Measurements from ENCODE around the gene SETX.

GRCh38 chr9:132369421-132369820 lies 14.6 kb upstream of the SETX start:
- TF ChIP-seq EP300 (IDR thresholded peaks at IDR 0.05) (no peak), POLR2A (IDR thresholded peaks at IDR 0.05) (no peak)
- TF ChIP-seq, protein P1, sequence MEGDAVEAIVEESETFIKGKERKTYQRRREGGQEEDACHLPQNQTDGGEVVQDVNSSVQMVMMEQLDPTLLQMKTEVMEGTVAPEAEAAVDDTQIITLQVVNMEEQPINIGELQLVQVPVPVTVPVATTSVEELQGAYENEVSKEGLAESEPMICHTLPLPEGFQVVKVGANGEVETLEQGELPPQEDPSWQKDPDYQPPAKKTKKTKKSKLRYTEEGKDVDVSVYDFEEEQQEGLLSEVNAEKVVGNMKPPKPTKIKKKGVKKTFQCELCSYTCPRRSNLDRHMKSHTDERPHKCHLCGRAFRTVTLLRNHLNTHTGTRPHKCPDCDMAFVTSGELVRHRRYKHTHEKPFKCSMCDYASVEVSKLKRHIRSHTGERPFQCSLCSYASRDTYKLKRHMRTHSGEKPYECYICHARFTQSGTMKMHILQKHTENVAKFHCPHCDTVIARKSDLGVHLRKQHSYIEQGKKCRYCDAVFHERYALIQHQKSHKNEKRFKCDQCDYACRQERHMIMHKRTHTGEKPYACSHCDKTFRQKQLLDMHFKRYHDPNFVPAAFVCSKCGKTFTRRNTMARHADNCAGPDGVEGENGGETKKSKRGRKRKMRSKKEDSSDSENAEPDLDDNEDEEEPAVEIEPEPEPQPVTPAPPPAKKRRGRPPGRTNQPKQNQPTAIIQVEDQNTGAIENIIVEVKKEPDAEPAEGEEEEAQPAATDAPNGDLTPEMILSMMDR (IDR thresholded peaks at IDR 0.05) = no peak

All from sigmoid colon (tissue), 4 donors.